GM12801 (cell line): ENCODE data around the gene ACTG2.

Experiments
- TF ChIP-seq, protein P1 (sequence below): IDR thresholded peaks from one replicate; pipeline ENCODE4 v1.5.1; 2011; ENCODE audit warnings: control low read depth; ENCODE audit not compliant: insufficient read length; ENCODE audit errors: extremely low read depth

Gene ACTG2

DNA sequence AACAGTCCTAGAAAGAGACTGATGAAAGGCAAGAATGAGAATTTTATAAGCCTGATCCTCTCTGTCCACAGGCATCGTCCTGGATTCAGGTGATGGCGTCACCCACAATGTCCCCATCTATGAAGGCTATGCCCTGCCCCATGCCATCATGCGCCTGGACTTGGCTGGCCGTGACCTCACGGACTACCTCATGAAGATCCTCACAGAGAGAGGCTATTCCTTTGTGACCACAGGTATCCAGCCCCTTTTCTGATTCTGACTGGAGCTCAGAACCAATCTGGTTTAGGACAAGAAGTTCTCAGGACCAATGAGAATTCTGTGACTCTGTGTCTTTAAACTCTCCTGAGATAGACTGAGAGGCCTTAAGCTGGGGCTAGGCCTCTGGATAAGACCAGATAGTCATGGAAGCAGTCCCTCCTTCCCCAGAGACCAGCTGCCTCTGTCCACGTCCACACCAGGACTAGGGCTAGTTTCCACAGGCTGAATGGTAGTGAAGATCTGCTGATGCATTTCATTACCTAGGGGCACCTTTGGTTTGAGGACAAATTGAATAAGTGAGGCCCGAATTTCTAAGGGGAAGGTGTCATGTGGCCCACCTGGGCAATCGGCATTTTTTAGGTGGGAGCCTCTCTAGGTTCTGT lies 20.7 kb downstream of the ACTG2 start:
- TF ChIP-seq, protein P1, sequence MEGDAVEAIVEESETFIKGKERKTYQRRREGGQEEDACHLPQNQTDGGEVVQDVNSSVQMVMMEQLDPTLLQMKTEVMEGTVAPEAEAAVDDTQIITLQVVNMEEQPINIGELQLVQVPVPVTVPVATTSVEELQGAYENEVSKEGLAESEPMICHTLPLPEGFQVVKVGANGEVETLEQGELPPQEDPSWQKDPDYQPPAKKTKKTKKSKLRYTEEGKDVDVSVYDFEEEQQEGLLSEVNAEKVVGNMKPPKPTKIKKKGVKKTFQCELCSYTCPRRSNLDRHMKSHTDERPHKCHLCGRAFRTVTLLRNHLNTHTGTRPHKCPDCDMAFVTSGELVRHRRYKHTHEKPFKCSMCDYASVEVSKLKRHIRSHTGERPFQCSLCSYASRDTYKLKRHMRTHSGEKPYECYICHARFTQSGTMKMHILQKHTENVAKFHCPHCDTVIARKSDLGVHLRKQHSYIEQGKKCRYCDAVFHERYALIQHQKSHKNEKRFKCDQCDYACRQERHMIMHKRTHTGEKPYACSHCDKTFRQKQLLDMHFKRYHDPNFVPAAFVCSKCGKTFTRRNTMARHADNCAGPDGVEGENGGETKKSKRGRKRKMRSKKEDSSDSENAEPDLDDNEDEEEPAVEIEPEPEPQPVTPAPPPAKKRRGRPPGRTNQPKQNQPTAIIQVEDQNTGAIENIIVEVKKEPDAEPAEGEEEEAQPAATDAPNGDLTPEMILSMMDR, result no peak

DNA sequence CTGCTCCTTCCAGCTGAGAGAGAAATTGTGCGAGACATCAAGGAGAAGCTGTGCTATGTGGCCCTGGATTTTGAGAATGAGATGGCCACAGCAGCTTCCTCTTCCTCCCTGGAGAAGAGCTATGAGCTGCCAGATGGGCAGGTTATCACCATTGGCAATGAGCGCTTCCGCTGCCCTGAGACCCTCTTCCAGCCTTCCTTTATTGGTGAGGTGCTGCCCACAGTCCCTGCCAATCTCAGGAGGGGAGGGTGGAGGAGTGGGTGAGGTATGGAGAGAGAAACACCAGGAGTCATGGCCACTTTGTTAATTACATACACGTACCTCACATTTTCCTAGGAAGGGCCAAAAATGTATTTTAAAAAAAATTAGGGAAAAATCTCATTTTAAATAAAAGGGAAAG lies 21.9 kb downstream of the ACTG2 start:
- TF ChIP-seq, protein P1, result no peak

DNA sequence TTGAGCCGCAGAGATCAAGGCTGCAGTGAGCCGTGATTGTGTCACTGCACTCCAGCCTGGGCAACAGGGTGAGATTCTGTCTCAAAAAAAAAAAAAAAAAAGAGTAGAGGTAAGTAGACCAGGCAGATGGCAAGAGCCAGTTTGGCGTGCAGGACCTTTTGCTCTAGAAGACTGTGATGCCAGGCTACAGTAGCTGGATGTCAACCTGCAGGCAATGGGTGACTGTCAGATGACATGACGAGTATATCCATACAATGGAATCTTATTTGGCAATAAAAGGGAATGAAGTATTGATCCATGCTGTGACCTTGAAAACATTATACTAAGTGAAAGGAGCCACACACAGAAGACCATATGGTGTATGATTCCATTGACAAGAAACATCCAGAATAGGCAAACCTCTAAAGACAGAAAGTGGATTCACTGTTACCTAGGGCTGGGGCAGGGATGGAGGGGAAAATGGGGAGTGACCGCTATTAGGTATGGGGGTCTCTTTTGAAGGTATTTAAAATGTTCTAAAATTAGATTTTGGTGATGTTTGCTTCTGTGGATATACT lies 22.7 kb downstream of the ACTG2 start:
- TF ChIP-seq, protein P1, result no peak

DNA sequence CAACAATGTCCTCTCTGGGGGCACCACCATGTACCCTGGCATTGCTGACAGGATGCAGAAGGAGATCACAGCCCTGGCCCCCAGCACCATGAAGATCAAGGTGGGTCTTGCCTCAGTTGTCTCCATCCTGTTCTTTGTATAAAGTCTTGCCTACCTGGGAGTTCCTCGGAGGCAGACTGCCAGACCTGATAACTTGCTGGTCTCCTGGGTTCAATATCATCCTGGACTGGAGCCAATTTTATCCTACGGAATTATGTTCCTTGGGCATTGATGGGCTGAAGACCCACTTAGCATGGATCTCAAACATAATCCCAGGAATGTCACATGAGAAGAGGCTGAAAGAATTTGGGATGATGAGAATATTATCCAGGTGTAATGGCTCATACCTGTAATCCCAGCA lies 23.9 kb downstream of the ACTG2 start:
- TF ChIP-seq, protein P1, result no peak

DNA sequence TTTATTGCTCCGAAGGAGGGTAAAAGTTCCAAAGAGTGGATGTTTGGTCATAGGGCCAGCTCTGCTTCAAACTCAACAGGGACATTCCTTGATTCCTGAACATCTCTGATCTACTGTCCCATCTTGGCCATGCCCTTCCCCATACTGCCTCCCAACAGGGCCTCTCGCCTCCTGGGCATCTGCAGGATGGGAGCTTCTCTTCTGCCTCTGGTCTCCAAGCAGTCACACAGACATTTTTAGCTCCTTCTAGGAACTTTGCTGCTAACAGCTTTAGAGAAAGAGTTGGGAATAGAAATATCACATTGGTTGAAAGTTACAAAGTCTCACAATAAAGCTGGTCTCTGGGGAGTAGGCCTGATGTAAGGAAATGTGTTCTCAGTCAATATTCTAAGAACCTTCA lies 24.5 kb downstream of the ACTG2 start:
- TF ChIP-seq, protein P1, result no peak

DNA sequence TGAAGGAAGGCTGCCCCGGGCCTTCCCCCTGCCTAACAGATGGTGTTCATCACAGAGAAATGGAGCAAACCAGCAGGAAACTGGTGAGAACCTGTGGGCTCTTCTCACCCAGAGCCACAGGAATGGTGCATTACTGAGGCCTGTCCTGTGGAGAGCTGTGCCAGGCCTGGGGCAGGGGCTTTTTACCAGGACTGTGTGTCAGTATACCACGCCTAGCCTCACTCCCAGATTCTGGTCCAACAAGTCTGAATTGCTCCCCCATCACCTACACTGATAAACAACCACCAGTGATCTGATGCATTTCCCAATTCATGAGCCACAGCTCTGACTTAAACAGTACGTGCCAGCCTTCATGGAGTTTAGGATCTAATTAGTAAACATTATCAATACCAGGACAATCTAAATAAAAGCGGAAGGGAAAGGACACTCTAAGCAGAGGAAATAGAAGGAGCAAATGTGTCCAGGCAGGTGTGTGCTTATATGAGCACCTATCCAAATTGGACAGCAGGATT lies 24.9 kb downstream of the ACTG2 start:
- TF ChIP-seq, protein P1, result no peak

DNA sequence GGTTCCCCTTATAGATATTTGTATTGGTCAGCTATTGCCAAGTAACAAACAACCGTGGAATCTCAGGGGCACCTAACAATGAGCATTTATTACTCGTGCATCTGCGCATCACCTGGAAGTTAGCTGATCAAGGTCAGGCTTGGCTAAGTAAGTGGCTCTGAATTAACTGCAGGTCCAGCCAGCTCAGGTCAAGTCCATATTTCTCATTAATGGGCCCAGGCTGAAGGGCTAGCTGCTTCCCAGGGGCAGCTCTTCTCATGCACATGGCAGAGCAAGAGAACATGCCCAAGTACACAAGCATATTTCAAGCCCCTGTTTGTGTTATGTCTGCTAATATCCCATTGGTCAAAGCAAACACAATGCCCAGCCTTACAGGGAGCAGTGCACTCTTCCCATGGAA lies 26.0 kb downstream of the ACTG2 start:
- TF ChIP-seq, protein P1, result no peak
